ENCODE measurements around the gene MORN1.

MORN1 gene

DNA sequence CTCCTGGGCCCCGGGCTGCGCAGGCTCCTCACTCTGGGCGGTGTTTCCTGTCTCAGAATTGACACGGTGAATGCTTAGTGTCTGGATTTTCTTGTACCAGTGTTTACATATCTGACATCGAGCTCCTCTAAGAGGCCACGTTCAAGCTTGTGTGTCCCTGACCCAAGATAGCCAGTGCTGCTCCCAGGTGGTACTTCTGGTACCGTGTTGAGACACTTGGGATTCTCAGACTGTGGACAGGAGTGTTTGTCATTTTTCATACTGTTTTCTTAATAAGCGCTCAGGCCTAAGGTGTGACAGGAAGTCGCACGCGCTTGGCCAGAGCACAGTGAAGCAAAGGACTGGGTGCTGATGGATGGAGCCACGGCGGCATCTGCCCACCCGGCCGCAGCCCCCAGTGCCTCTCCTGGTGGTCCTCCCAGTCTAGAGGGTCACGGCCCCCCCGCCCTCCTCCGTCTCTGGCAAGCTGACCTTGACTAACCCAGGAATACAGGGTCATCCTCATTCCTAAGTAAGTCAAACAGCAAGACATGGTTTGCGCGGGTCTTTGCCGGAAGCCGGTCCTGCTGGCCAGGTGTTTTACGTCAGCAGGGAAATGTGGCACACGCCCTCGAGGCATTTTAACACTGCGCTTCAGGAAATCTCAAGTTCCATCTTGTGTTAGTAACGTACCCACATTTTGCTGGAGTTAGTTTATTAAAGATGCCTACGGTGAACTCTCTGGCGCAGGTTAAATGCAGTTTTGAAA, 13.0 kb upstream of the MORN1 start:
- no peak for DNase-seq

DNA sequence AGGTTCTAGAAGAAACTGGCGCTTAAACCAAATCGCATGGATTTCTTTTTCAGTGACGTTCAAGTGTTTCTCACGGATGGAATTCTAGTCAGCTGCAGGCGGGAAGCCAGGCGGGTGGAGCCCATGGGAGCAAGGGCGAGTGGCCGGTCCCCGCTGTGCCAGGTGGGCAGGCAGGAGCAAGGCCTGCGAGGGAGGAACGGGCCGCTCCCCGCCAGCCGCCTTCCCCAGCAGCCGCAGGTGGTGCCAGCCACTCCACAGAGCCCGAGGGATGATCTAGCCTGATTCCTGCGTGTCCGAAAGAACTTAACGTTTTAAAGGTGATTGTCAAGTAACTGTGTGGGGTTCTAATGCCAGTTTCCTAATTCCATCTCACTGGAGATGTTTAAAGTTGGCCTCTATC, 11.9 kb upstream of the MORN1 start:
- DNase-seq: no peak

- no peak for DNase-seq
Observed at GRCh38 chr1:2402420-2402819, 11.1 kb upstream of the MORN1 start.

DNA sequence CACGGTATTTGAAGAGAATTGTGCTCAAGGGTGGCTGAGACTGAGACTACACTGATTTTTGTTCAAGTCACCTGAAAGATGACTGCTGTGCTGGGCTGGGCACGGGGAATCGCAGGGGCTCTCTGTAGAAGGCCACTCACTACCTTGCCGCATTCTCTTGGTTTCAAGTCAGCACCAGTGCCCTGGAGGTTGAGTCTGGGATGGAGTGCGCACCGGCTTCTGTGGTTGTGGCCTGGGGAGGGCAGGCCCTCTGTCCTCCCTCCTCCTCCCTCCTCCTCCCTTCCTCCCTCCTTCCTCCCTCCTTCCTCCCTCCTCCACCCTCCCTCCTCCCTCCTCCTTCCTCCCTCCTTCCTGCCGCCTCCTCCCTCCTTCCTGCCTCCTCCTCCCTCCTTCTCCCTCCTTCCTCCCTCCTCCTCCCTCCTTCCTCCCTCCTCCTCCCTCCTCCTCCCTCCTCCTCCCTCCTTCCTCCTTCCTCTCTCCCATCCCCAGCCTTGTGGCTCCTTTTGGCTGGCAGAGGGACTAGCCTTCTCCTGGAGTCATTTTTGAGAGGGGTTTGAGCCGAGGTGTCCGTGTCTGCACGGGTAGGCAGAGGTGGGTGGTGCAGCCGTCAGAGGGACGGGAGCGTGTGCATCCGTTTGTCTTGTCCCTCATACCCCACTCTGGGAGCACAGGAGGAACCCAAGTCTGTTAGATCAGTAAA, 9.7 kb upstream of the MORN1 start:
- no peak for DNase-seq

- no peak for DNase-seq
Observed at GRCh38 chr1:2400576-2400909, 9.2 kb upstream of the MORN1 start.

DNA sequence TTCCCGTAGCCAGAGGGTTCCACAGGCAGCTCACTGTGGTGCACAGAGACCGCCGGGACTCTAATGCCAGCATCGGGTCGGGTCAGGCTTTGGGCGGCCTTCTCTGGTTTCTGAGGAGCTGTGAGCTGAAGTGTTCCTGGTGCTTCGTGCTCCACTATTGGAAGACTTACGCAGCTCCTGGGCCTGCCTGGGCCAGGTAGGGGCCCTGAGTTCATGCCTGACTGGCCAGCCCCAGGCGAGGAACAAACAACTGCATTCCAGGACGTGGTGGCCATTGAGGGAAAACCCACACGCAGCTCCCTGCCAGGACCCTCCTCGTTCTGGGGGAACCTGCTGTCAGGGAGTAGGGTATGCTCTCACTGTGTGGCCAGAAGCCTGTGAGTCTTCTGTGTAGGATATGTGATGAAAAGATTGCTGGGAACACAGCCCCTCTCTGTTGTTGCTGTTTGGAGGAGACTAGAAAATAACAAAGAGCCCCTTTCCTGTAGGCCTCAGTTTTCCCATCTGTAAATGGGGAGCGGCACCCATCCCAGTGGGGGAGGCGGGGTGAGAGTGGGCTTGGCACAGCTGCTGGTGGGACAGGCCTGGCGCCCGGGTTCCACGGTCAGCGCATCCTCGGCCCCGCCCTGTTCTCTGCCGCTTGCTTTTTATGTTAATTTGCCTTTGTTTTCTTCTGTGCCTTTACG, 8.7 kb upstream of the MORN1 start:
- DNase-seq: no peak

GRCh38 chr1:2398871-2399270, 7.5 kb upstream of the MORN1 start:
- no peak for DNase-seq

DNA sequence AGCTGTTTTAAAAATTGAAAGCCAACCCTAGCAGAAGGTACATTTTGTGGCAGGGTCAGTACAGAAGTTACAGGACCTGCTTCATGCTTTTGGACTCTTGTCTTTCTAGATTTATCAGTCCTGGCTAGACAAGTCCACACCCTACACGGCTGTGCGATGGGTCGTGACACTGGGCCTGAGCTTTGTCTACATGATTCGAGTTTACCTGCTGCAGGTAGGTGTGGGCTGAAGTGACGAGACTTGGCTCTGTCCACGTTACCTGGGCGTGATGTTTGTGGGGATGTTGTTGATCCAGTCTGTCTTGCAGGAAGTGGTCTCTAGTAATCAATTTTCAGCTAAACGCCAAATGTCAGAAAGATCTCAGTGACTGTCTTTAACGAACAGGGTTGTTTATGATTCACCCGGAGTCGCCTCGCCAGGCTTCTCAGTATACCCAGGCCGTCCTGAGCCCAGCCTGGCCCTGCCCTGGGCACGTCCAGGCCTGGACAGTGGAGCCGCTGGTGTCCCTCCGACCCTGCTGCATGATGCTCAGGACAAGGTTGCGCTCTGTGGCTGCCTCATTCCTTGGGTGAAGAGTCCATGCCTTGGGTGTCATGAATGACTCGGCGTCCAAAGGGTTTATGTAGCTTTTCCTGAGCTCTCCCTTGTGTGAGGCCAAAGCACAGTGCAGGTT, 5.8 kb upstream of the MORN1 start:
- no peak for DNase-seq

DNA sequence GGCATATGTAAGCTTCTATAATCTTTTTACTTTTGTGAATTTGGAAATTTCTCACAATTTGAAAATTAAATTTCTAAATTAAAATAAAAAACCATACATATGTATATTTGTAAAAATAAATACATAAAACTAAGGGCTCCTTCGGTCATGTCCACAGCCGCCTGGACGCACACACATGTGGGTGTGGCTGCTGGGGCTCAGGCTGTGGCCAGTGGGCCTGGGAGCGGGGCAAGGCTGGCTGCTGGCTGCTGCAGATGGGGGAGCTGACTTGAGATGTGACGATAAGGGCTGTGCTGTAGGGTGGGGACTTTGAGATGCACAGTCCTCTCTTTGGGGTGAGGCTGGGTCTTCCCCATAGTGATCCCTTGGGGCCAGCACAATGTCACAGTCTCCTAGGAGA, 5.1 kb upstream of the MORN1 start:
- no peak for DNase-seq

- DNase-seq: no peak
Observed at GRCh38 chr1:2396059-2396458, 4.7 kb upstream of the MORN1 start.

GRCh38 chr1:2395245-2395644, 3.9 kb upstream of the MORN1 start:
- DNase-seq: no peak

DNA sequence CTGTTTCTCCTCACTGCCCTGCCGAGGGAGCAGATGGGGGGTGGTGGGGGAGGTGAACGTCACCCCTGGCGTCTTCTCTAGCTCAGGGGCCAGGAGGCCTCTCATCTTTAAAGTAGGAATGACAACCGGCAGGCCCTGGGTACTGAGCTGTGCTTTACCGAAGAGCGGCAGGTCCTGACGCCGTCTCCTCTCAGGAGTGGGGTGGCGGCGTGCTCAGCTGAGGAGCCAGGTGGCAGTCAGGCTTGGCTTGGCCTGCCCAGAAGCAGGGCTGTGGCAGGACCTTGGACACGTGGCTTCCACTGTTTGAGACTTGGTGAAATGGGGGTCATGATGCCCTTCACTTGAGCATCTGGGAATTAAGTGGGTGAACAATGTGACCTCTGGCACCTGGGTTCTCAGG, 3.4 kb upstream of the MORN1 start:
- no peak for DNase-seq

GRCh38 chr1:2394220-2394619, 2.9 kb upstream of the MORN1 start:
- no peak for DNase-seq

DNA sequence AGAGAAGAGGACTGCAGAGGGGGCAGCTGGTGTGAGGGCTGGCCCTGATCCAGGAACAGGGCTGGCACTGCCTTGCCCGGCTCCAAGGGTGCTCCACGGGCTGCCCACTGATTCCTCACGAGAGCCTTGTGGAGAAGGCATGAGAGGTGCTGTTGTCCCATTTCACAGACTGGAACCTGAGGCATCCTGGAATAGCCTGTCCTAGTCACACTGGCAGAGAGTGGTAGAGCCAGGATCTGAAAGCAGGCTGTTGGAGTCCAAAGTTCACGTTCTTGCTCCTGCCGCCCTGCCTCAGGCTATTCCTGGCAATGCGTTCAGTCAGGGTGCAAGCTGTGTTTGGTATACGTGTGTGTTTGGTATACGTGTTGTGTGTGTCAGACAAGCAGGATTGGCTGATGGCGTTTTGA, 2.1 kb upstream of the MORN1 start:
- no peak for DNase-seq

- DNase-seq: no peak
Observed at GRCh38 chr1:2392686-2393085, 1.3 kb upstream of the MORN1 start.

GRCh38 chr1:2391931-2392509, 666 bp upstream of the MORN1 start:
- DNase-seq: no peak

- DNase-seq: no peak
Observed at GRCh38 chr1:2389644-2390043, 1.7 kb downstream of the MORN1 start.

DNA sequence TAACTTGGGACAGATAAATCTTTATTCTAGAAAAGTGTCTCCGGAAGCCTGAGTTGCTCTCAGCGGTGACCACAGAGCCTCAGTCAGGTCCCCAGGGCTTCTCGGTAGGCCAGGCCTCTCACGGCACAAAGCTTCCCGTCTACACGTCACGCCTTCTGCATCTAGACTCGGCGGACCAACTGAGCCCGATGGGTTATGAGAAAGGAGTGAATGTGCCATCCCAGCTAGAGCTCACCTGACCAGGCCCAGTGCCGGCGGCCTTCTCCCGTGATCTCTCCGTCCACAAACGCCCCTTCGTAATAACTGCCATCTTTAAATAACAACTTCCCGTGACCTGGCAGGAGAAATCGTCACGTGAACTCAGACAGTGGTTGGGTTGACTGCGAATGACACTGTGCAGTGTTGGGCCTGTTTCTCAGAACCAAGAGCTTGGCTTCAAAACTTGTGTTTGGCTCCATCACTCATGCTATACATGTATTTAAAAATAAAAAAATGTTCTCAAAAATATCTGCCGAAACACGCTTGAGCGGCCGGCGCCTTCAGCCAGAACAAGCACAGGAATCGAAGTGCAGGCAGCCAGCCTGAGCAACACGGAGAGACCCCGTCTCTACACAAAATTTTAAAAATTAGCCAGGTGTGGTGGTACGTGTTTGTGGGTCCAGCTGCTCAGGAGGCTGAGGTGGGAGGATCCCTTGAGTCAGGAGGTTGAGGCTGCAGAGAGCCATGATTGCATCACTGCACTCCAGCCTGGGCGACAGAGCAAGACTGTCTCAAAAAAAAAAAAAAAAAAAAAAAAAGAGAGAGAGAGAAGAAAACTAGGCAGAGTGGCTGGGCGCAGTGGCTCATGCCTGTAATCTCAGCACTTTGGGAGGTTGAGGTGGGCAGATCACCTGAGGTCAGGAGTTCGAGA, 3.1 kb downstream of the MORN1 start:
- DNase-seq: no peak

- DNase-seq: no peak
Observed at GRCh38 chr1:2386636-2387611, 4.4 kb downstream of the MORN1 start.

DNA sequence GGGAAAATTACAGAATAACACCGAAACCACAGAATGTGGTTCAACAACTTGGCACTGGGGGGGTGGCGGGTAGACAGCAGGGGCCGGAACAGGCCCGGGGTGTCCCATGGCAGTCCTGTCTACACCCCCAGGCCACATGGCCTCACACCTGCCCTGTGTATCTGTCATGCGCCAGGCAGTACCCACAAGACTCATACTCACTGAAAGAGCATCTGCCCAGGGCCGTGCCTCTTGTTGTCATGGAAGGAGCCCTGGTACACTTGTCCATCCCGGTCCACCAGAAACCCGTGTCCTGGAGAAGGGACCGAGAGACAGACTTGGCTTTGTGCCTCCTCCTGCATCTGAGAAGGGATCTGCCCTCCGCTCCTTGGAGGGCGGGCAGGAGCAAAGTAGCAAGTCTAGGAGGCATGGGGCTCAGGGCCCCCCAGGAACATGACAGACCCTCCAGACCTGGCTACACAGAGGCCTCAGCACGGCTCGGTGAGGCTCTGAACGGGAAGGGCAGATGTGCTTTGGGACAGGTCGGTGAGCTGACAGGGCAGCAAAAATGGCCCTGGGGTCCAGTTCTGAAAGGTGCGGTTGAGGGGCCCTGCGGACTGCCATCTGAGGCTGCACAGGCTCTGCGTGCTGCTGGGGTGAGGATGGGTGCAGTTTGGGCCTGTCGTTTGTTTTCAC, 5.6 kb downstream of the MORN1 start:
- DNase-seq: no peak
